Measurements from ENCODE around the gene MINK1. TPM values are rescaled to one million over a fixed set of nuclear protein-coding genes. Genes with fewer than 3 reads are reported as not detected.
"Not testable (repeated sequence)": the region's sequence is repeated elsewhere in the genome, so short reads cannot be mapped to it uniquely, and the experiment has no call there.

MINK1 gene
- polyA plus RNA-seq, 1 donor from 2014 or later: 21.4 TPM

DNA sequence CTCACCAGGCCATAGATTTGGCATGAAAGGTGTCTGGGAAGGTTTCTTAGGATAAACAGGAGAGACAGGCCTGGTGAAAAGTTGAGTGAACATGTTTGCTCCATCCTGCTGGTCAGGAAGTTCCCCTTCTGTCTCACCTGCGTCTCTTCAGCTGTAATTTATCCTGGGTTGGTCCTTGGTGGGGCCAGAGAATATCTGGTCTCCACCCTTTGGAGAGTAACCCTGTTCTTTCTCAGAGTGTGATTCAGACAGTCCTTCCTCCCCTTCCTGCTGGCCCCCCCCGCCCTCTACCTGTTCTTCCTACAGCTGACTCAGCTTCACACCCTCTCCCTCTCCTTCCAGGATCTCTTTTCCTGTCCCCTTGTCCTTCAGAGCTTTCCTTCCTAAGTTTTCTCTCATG is 17.1 kb downstream of the MINK1 start:
- H3K9me3 Mint-ChIP-seq: no peaks in the 10 kb centered on the region
- peaks cover 5% of the 10 kb centered on the region for H3K36me3 Mint-ChIP-seq
- no peak overlapping the region for H3K4me3 Mint-ChIP-seq
- no peaks in the 10 kb centered on the region for H3K27me3 Mint-ChIP-seq
- H3K4me1 Mint-ChIP-seq: peaks cover 12 to 27% (median 13%) of the 10 kb centered on the region in 3 donors
- H3K27ac Mint-ChIP-seq: no peak overlapping the region

DNA sequence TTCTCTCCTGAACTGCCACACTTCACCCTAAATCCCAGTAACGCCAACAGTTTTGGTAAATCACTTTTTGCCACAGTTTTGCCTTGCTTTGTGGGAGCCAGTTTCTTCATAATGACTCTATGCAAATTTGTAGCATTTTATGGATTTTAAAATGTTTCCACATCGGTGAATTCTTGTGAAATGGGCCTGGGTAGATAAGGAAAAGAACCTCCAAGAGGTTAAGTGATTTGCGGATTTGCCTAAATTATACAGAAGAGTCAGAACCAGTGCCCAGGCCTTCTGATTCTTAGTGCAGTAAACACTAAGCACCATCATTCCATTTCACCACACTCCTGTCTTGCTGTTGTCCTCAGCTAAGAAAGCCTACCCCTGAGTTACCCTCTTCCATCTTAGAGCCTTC is 17.9 kb downstream of the MINK1 start:
- Mint-ChIP-seq H3K9me3 (no peaks in the 10 kb centered on the region), H3K27ac (no peak overlapping the region)

DNA sequence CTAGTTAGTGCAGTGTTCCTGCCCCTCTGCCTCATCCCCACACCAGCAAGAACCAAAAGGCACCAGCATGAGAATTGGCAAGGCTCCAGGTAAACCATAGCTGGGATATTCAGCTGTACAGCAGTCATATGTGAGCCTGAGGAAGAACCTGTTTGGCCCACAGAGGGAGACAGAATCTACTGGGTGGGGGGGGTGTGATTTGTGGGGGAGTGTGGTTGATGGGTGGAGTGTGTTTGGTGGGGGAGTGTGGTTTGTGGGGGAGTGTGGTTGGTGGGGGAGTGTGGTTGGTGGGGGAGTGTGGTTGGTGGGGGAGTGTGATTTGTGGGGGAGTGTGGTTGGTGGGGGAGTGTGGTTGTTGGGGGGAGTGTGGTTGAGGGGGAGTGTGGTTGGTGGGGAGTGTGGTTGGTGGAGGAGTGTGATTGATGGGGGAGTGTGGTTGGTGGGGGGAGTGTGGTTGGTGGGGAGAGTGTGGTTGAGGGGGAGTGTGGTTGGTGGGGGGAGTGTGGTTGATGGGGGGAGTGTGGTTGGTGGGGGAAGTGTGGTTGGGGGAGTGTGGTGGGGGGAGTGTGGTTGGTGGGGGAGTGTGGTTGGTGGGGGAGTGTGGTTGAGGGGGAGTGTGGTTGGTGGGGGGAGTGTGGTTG is 19.5 kb downstream of the MINK1 start:
- H3K4me3 Mint-ChIP-seq: no peak overlapping the region
- H3K27me3 Mint-ChIP-seq: no peaks in the 10 kb centered on the region
- H3K9me3 Mint-ChIP-seq: no peaks in the 10 kb centered on the region
- H3K4me1 Mint-ChIP-seq: peaks cover 9 to 19% (median 11%) of the 10 kb centered on the region in 3 donors
- H3K27ac Mint-ChIP-seq: no peak overlapping the region
- peaks cover 5% of the 10 kb centered on the region for H3K36me3 Mint-ChIP-seq

More for the DNA sequence above, 17.9 kb downstream of the MINK1 start:
- Mint-ChIP-seq H3K4me3 (no peak overlapping the region), H3K27me3 (no peaks in the 10 kb centered on the region), H3K4me1 (peaks cover 9 to 24% (median 10%) of the 10 kb centered on the region in 3 donors), H3K36me3 (peaks cover 5% of the 10 kb centered on the region)

DNA sequence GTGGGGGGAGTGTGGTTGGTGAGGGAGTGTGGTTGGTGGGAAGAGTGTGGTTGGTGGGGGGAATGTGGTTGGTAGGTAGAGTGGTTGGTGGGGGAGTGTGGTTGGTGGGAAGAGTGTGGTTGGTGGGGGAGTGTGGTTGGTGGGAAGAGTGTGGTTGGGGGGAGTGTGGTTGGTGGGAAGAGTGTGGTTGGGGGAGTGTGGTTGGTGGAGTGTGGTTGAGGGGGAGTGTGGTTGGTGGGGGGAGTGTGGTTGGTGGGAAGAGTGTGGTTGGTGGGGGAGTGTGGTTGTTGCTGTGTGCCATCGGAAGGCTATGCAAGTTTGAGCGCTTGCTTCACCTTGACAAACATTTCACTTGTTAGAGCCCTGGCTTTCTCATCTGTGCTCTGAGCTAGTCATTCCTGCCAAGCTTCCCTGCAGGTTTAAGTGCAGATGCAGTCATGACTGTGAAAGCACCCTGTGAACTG is 20.1 kb downstream of the MINK1 start:
- Mint-ChIP-seq H3K9me3 (no peaks in the 10 kb centered on the region), H3K27me3 (no peaks in the 10 kb centered on the region), H3K4me1 (peaks cover 9 to 19% (median 14%) of the 10 kb centered on the region in 3 donors), H3K27ac (peak overlapping the region in 1 of 3 donors; percentile 7), H3K4me3 (no peak overlapping the region), H3K36me3 (peaks cover 5% of the 10 kb centered on the region)

DNA sequence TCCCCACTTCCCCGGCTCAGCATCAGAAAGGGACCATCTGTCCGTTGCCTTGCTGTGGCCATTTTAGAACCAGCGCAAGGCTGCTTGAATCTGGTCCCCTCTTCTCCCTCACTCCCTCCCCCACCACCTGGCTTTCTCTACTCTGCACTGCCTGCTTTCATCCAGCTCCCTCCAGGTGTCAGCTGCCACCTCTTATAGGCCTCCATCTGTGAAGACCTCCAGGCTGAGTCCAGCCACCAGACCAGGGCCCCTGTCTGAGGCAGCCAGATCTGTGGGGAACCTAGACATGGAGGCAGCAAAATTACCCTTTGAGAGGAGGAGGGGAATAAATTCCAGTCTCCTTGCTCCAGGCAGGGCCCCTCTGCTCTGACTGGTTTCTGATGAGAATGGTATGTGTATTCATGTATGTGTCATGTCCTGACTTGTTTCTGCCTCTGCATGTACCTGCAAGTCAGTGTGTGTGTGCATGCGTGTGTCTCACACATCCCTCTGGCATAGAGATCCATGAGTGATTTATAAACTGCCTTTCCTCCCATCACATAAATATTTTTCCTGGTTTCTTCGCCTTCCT is 21.1 kb downstream of the MINK1 start:
- H3K4me1 Mint-ChIP-seq: peaks cover 8 to 20% (median 14%) of the 10 kb centered on the region in 3 donors
- no peaks in the 10 kb centered on the region for H3K9me3 Mint-ChIP-seq
- no peaks in the 10 kb centered on the region for H3K27me3 Mint-ChIP-seq
- H3K4me3 Mint-ChIP-seq: no peak overlapping the region
- H3K27ac Mint-ChIP-seq: peak overlapping the region in 1 of 3 donors; percentile 7
- peaks cover 5% of the 10 kb centered on the region for H3K36me3 Mint-ChIP-seq

DNA sequence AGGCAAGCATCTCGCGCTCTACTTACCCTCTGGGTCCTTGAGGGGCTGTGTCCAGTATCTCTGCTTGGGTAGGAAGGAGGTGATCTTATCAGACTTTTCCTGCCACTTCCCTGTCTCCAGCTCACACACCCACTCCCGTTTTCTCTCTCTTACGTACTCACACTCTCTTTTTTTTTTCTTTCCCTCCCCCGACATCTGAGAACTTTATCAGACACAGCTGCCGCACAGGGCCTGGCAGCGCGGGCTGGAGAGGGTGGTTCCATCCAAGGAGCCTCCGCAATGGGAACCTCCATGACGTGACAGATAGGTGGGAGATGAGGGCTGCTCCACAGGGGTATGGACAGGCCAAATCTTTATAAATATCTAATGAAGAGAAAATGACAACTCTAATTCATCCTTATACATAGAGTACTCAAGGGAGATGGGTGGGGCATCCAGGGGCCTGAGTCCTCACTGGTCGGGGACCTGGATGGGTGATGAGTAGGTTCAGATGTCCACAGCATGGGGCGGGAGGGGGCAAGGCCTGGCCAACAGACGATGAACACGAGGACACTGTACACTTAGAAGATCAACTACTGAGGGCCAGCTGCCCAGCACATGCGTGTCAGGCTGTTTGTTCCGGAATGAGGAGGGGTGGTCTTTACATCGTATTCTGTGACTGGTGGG is 23.3 kb downstream of the MINK1 start:
- H3K27ac Mint-ChIP-seq: no peak overlapping the region
- peaks cover 3% of the 10 kb centered on the region for H3K36me3 Mint-ChIP-seq
- no peaks in the 10 kb centered on the region for H3K9me3 Mint-ChIP-seq
- no peak overlapping the region for H3K4me3 Mint-ChIP-seq
- peaks cover 8 to 10% (median 9%) of the 10 kb centered on the region in 3 donors for H3K4me1 Mint-ChIP-seq
- H3K27me3 Mint-ChIP-seq: no peaks in the 10 kb centered on the region

DNA sequence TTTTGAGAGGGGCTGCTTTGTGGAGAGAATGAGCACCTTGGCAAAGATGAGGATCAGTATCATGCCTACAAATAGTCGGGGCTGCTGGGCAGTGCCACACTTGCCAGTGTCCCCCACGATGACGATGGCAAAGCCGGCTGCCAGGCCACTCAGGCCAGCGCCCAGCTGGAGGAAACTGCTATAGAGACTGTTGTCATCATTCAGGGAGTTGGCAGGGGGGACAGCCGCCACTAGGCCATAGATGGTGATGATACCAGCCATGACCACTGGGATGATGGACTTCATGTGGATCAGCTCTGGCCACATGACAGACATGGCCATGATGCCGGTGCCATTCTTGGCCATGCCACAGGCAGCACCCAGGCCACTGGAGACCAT is 23.8 kb downstream of the MINK1 start:
- H3K27me3 Mint-ChIP-seq: no peaks in the 10 kb centered on the region
- H3K9me3 Mint-ChIP-seq: no peaks in the 10 kb centered on the region
- H3K36me3 Mint-ChIP-seq: peaks cover 3% of the 10 kb centered on the region
- H3K4me3 Mint-ChIP-seq: no peak overlapping the region
- H3K27ac Mint-ChIP-seq: no peak overlapping the region
- peaks cover 8 to 10% (median 8%) of the 10 kb centered on the region in 3 donors for H3K4me1 Mint-ChIP-seq

DNA sequence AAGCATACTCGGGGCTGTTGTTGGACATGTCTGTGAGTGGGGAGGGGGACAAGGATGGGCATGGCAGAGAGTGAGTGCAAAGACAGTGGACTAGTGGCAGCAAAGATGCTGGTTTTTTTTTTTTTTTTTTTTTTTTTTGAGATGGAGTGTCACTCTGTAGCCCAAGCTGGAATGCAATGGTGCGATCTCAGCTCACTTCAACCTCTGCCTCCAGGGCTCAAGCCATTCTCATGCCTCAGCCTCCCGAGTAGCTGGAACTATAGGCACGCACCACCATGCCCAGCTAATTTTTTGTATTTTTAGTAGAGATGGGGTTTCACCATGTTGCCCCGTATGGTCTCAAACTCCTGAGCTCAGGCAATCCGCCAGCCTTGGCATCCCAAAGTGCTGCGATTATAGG is 24.2 kb downstream of the MINK1 start:
- not testable (repeated sequence) for H3K4me1 Mint-ChIP-seq, H3K4me3 Mint-ChIP-seq, H3K27ac Mint-ChIP-seq, H3K27me3 Mint-ChIP-seq, H3K9me3 Mint-ChIP-seq, H3K36me3 Mint-ChIP-seq

DNA sequence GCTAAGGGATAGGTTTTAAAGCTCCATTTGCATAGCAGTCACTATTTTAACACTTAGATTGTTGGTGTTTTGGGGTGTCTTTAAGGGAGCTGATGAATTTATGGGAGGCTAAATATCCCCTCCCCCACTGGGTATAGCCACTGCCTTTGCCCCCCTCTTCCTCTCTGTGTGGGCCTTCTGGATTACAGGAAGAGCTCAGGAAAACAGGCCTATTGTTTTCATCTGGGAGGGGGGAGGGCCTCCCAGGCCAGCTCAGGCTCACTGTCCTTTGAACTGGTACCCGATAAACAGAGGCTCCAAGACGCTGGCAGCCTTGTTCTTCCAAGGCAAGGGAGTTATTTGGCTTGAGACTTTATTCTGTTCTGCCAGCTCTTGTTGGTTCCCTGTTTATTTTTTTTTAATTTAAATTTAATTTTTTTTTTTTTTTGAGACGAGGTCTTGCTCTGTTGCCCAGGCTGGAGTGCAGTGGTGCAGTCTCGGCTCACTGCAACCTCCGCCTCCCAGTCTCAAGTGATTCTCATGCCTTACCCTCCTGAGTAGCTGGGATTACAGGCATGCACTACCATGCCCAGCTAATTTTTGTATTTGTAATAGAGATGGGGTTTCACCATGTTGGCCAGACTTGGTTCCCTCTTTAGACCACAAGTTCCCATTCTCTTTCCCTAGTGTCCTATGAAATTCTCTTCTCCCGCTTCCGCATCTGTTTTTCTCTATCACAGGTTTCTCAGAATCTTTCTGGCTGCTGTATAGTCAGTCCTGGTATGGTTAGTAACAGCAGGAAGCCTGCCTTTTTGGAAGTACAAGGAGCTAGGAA is 25.1 kb downstream of the MINK1 start:
- Mint-ChIP-seq H3K27me3 (no peaks in the 10 kb centered on the region), H3K36me3 (peaks cover 3% of the 10 kb centered on the region), H3K4me1 (peaks cover 5 to 7% (median 5%) of the 10 kb centered on the region in 3 donors), H3K27ac (no peak overlapping the region), H3K9me3 (no peaks in the 10 kb centered on the region), H3K4me3 (no peak overlapping the region)

DNA sequence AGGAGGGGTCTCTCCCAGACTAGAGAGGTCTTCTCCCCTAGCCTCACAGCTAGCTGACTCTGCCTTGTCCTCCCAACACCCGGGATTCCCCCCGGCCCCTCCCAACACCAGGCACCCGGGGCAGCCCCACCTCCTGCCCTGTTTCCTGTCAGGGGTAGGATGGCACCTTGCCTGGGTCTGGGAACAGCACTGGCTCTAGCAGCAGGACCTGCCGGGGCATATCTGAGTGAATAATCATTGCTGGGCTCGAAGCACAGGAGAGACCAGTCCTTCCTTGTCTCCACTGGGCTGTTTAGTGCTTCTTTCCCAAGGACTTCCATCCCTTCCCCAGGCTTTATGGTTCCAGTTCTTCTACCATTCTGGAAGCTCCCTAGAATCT is 25.7 kb downstream of the MINK1 start:
- Mint-ChIP-seq H3K27me3 (no peaks in the 10 kb centered on the region), H3K4me1 (peaks cover 5 to 7% (median 5%) of the 10 kb centered on the region in 3 donors), H3K36me3 (peaks cover 3% of the 10 kb centered on the region), H3K4me3 (no peak overlapping the region), H3K9me3 (no peaks in the 10 kb centered on the region), H3K27ac (no peak overlapping the region)

DNA sequence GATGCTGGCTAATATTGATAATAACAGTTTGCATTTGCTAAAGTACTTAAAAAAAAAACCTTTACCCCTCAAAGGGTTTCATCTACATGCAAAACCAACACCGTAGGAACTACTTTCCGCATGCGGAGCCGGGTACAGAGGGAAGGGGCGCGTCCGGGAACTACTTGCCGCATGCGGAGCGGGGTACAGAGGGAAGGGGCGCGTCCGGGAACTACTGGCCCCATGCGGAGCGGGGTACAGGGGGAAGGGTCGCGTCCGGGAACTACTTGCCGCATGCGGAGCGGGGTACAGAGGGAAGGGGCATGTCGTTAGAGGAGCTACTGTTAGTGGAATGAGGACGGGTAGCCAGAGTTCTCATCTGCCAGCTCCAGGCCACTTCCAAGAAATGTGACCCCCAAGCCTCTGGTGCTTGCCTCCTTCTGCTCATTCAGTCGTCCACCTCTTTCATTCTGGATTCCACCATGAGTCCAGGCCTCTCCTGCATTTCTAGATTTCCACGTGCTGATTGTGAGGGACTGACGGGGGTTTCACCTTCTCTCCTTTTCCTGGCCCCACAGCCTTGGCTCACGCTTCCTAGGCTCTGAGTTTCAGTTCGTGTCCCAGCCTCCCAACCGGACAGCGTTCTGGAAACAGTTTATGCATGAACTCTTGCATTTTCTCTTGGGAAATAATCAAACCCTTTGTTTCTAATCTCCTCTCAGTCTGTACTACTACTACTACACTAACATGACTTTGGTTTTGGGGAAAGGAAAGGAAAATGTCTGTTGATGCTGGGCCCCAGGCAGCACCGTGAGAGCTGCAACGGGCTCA is 26.9 kb downstream of the MINK1 start:
- peak overlapping the region in 1 of 4 donors; percentile 57 for H3K4me3 Mint-ChIP-seq
- H3K27me3 Mint-ChIP-seq: no peaks in the 10 kb centered on the region
- no peaks in the 10 kb centered on the region for H3K36me3 Mint-ChIP-seq
- H3K27ac Mint-ChIP-seq: no peak overlapping the region
- H3K4me1 Mint-ChIP-seq: peaks cover 1 to 5% (median 4%) of the 10 kb centered on the region in 3 donors
- no peaks in the 10 kb centered on the region for H3K9me3 Mint-ChIP-seq

DNA sequence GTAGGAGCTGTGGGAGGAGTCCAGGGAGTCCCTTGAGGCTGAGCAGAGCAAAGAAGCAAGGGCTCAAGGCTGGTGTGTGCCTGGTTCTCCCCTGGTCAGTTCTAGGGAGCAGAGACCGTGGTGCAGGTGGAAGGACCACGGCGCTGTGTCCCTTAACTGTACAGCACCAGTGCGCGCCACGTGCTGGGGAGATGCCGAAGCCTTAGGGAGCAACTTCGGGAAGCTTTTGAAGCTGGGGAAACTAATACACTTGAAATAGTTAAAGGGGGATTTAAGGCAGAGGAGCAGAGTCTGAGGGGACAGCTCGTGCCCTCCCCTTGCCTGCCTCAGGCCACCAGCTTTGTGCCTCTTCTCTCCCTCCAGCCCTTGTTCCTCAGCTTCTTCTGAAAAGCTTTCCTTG is 27.5 kb downstream of the MINK1 start:
- no peak overlapping the region for H3K27ac Mint-ChIP-seq
- H3K36me3 Mint-ChIP-seq: no peaks in the 10 kb centered on the region
- H3K27me3 Mint-ChIP-seq: no peaks in the 10 kb centered on the region
- H3K9me3 Mint-ChIP-seq: no peaks in the 10 kb centered on the region
- H3K4me1 Mint-ChIP-seq: peaks cover 1 to 5% (median 4%) of the 10 kb centered on the region in 3 donors
- peak overlapping the region in 1 of 4 donors; percentile 57 for H3K4me3 Mint-ChIP-seq

DNA sequence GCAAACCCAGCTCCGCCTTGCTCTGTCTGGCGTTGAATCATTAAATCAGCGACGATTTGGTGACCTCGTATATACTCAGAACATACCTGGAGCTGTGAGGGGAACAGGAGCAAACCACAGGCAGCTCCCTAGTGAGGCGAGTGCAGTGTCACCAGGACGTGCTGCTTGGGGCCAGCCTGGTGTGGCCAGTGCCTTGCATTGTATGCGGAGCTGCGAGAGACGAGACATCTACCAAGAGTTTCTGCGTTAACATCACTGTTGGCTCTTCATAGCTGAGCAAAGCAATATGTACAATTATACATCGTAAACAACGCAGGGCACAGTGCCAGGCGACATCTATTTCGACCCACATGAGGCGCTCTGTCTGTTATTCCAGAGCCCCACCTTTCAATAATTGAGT is 27.9 kb downstream of the MINK1 start:
- no peaks in the 10 kb centered on the region for H3K9me3 Mint-ChIP-seq
- no peaks in the 10 kb centered on the region for H3K27me3 Mint-ChIP-seq
- peaks cover 1 to 5% (median 4%) of the 10 kb centered on the region in 3 donors for H3K4me1 Mint-ChIP-seq
- no peak overlapping the region for H3K27ac Mint-ChIP-seq
- no peaks in the 10 kb centered on the region for H3K36me3 Mint-ChIP-seq
- no peak overlapping the region for H3K4me3 Mint-ChIP-seq

DNA sequence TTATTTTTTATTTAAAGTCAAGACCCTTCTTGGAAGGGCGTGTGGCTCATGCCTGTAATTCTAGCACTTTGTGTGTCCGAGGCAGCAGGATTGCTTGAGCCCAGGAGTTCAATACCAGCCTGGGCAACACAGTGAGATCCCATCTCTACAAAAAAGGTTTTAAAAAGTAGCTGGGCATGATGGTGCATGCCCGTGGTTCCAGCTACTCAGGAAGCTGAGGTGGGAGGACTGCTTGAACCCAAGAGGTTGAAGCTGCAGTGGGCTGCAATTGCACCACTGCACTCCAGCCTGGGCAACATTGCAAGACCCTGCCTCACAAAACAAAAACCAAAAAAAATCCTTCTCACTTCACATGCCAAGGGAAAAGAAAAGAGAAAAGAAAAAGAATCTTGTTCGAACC is 29.6 kb downstream of the MINK1 start:
- Mint-ChIP-seq H3K4me3 (no peak overlapping the region), H3K27ac (peak overlapping the region in 1 of 3 donors; percentile 14), H3K27me3 (no peaks in the 10 kb centered on the region), H3K4me1 (peaks cover 1 to 4% (median 2%) of the 10 kb centered on the region in 3 donors), H3K9me3 (no peaks in the 10 kb centered on the region), H3K36me3 (no peaks in the 10 kb centered on the region)
